CD14-positive monocyte (primary cell): Measurements from ENCODE around the gene NCAM1. TPM values are rescaled to one million over a fixed set of nuclear protein-coding genes. Genes with fewer than 3 reads are reported as not detected.
A peak's percentile ranks its signal among the peaks of the same experiment; 100 is the strongest.

ENCODE experiments used
- DNase-seq, 3 donors: peaks; one replicate each; pipeline ENCODE4 v3.0.0-alpha.2; 2011 to 2022
- H2AFZ ChIP-seq: 2 replicates; pipeline ENCODE4 v1.6.0; 2012; ENCODE audit warnings: mild to moderate bottlenecking, low read depth, low read length, inconsistent platforms; ENCODE audit not compliant: insufficient read depth, poor library complexity, severe bottlenecking
- H3K27ac ChIP-seq, 2 donors: 1 replicate in 1 of 2; 2 replicates in 1 of 2; pipeline ENCODE4 v1.5.1; 2012 to 2013; ENCODE audit warnings: low read length in 2 of 2, control low read depth in 1 of 2, inconsistent platforms in 1 of 2, low read depth in 1 of 2, mild to moderate bottlenecking in 1 of 2
- H3K27me3 ChIP-seq, 2 donors: one replicate each; pipeline versions ENCODE4 v1.6.0 to v1.6.1; 2011 to 2013; ENCODE audit warnings: low read length in 2 of 2; ENCODE audit not compliant: control insufficient read depth in 2 of 2, insufficient read depth in 2 of 2
- H3K36me3 ChIP-seq, 2 donors: replicated peaks in 1 of 2; 1 replicate in 1 of 2; 2 replicates in 1 of 2; pipeline versions ENCODE4 v1.5.1 to v1.6.1; 2012 to 2013; ENCODE audit warnings: low read length in 2 of 2, control low read depth in 1 of 2, inconsistent platforms in 1 of 2, mild to moderate bottlenecking in 1 of 2; ENCODE audit not compliant: insufficient read depth in 2 of 2, control insufficient read depth in 1 of 2
- H3K4me1 ChIP-seq, 2 donors: 1 replicate in 1 of 2; 2 replicates in 1 of 2; pipeline versions ENCODE4 v1.5.1 to v1.6.1; 2012 to 2013; ENCODE audit warnings: low read length in 2 of 2, control low read depth in 1 of 2, inconsistent platforms in 1 of 2, mild to moderate bottlenecking in 1 of 2, moderate library complexity in 1 of 2; ENCODE audit not compliant: insufficient read depth in 2 of 2, control insufficient read depth in 1 of 2
- H3K4me2 ChIP-seq: replicated peaks from 2 replicates; pipeline ENCODE3; 2012; ENCODE audit warnings: low read length, moderate library complexity, mild to moderate bottlenecking; ENCODE audit not compliant: poor library complexity, severe bottlenecking; ENCODE audit errors: extremely low read depth
- H3K4me3 ChIP-seq, 3 experiments: fragments of 200-600 bp in 1 of 3; sonication (generic) in 1 of 3; replicated peaks in 1 of 3; 1 replicate in 2 of 3; 2 replicates in 1 of 3; pipeline ENCODE4 v1.5.1; 2011 to 2013; ENCODE audit warnings: low read length in 3 of 3, mild to moderate bottlenecking in 3 of 3, control low read depth in 2 of 3, low read depth in 2 of 3, inconsistent platforms in 1 of 3, moderate library complexity in 1 of 3
- H3K79me2 ChIP-seq: 2 replicates; pipeline ENCODE4 v1.6.0; 2012; ENCODE audit warnings: mild to moderate bottlenecking, control low read depth, inconsistent platforms, low read length, moderate library complexity; ENCODE audit not compliant: insufficient read depth
- H3K9ac ChIP-seq: 2 replicates; pipeline ENCODE4 v1.6.0; 2017; ENCODE audit warnings: low read length, mild to moderate bottlenecking; ENCODE audit not compliant: insufficient read depth, poor library complexity, severe bottlenecking
- H3K9me3 ChIP-seq, 2 donors: replicated peaks in 1 of 2; 1 replicate in 1 of 2; 2 replicates in 1 of 2; pipeline versions ENCODE4 v1.5.1 to v1.6.1; 2012 to 2013; ENCODE audit warnings: low read length in 2 of 2, control low read depth in 1 of 2; ENCODE audit not compliant: control insufficient read depth in 1 of 2, insufficient read depth in 1 of 2
- H4K20me1 ChIP-seq: 2 replicates; pipeline ENCODE4 v1.6.0; 2012; ENCODE audit warnings: mild to moderate bottlenecking, low read length, control low read depth, moderate library complexity; ENCODE audit not compliant: insufficient read depth
- H3K27ac Mint-ChIP-seq, 7 donors: one replicate each; pipeline ENCODE4 v1.8.0; 2020; ENCODE audit warnings: mild to moderate bottlenecking in 7 of 7, mixed read lengths in 7 of 7, moderate library complexity in 6 of 7, inconsistent platforms in 2 of 7
- H3K27me3 Mint-ChIP-seq, 3 donors: one replicate each; pipeline ENCODE4 v1.8.0; 2021 to 2022; ENCODE audit warnings: low read depth in 3 of 3, mild to moderate bottlenecking in 3 of 3, mixed read lengths in 3 of 3, moderate library complexity in 3 of 3, inconsistent platforms in 1 of 3
- H3K36me3 Mint-ChIP-seq, 2 donors: one replicate each; pipeline ENCODE4 v1.8.0; 2020; ENCODE audit warnings: mixed read lengths in 2 of 2, inconsistent platforms in 1 of 2, mild to moderate bottlenecking in 1 of 2
- H3K4me1 Mint-ChIP-seq: one replicate; pipeline ENCODE4 v1.8.0; 2020; ENCODE audit warnings: mild to moderate bottlenecking, mixed read lengths
- H3K4me3 Mint-ChIP-seq, 2 donors: one replicate each; pipeline ENCODE4 v1.8.0; 2020; ENCODE audit warnings: mild to moderate bottlenecking in 2 of 2, mixed read lengths in 2 of 2, moderate library complexity in 1 of 2
- H3K9me3 Mint-ChIP-seq, 7 donors: one replicate each; pipeline ENCODE4 v1.8.0; 2020 to 2022; ENCODE audit warnings: mixed read lengths in 7 of 7, mild to moderate bottlenecking in 6 of 7, moderate library complexity in 6 of 7, inconsistent platforms in 2 of 7
- CTCF ChIP-seq: fragments of 200-600 bp; IDR thresholded peaks from one replicate; pipeline ENCODE4 v1.8.0; 2022; ENCODE audit warnings: antibody characterized with exemption, mild to moderate bottlenecking
- WGBS: methylation state at CpG from one replicate; pipeline ENCODE4 v1.1.5; 2013; ENCODE audit warnings: missing lambda C conversion rate; ENCODE audit not compliant: insufficient coverage; 5-methylcytosine and 5-hydroxymethylcytosine counted together
- intact Hi-C, 2 donors: fragments of 100-400 bp; cut with micrococcal nuclease; formaldehyde crosslinking; loops; one replicate each; pipeline versions ENCODE4 v1.15.0 to v1.15.1; 2023
- polyA plus RNA-seq, 3 donors: library from polyadenylated mRNA; depleted of rRNA in 1 of 3; unstranded in 2 of 3; stranded (reverse) in 1 of 3; fragments of 300-500 nt in 2 of 3; fragments of >200 nt in 1 of 3; fragmentation: Illumina TruSeq in 2 of 3; gene quantifications; 1 replicate in 2 of 3; 2 replicates in 1 of 3; pipeline ENCODE4 v1.2.3, GENCODE V29; 2012 to 2021

The NCAM1 gene
- polyA plus RNA-seq, 3 donors, result 0.65 to 0.69 TPM; not detected in 1

- H3K27ac ChIP-seq, result no peak overlapping the region
- H3K27me3 Mint-ChIP-seq, result peaks cover 8 to 28% (median 18%) of the 10 kb centered on the region in 3 donors
- no peak overlapping the region for H3K4me3 ChIP-seq
- no peak for DNase-seq
- WGBS, result 61% methylated on average over 3 of the region's 5 CpGs
- H3K9me3 Mint-ChIP-seq, result peaks cover 0 to 5% (median 0%) of the 10 kb centered on the region in 7 donors
- no peaks in the 10 kb centered on the region for H3K36me3 ChIP-seq
- peaks cover 17% of the 10 kb centered on the region for H3K4me1 Mint-ChIP-seq
- H2AFZ ChIP-seq, result no peak overlapping the region
- intact Hi-C loops, result no loop called here
- no peaks in the 10 kb centered on the region for H3K9me3 ChIP-seq
- no peaks in the 10 kb centered on the region for H4K20me1 ChIP-seq
- no peaks in the 10 kb centered on the region for H3K79me2 ChIP-seq
- peaks cover 17% of the 10 kb centered on the region in 2 donors for H3K4me1 ChIP-seq
- no peaks in the 10 kb centered on the region for H3K36me3 Mint-ChIP-seq
- H3K27ac Mint-ChIP-seq, result no peak overlapping the region
- H3K27me3 ChIP-seq, result peaks cover 6% of the 10 kb centered on the region in 2 donors
- H3K4me2 ChIP-seq, result no peak overlapping the region
- TF ChIP-seq CTCF, result no peak
- H3K4me3 Mint-ChIP-seq, result no peak overlapping the region
- H3K9ac ChIP-seq, result no peak overlapping the region
These were observed 238.6 kb downstream of the NCAM1 start for GRCh38 chr11:113199866-113200265.

GRCh38 chr11:113201054-113201818 is 240.0 kb downstream of the NCAM1 start:
- Histone ChIP-seq H3K79me2 (no peaks in the 10 kb centered on the region), H3K27ac (no peak overlapping the region), H3K9ac (no peak overlapping the region), H4K20me1 (no peaks in the 10 kb centered on the region), H3K4me3 (no peak overlapping the region), H3K36me3 (no peaks in the 10 kb centered on the region), H3K27me3 (peaks cover 6% of the 10 kb centered on the region in 2 donors), H2AFZ (no peak overlapping the region), H3K4me1 (peaks cover 18 to 20% of the 10 kb centered on the region in 2 donors), H3K9me3 (no peaks in the 10 kb centered on the region), H3K4me2 (no peak overlapping the region)
- Mint-ChIP-seq H3K27me3 (peaks cover 8 to 22% (median 18%) of the 10 kb centered on the region in 3 donors), H3K4me3 (no peak overlapping the region), H3K4me1 (peaks cover 22% of the 10 kb centered on the region), H3K9me3 (peaks cover 0 to 5% (median 0%) of the 10 kb centered on the region in 7 donors), H3K36me3 (no peaks in the 10 kb centered on the region), H3K27ac (peak overlapping the region in 1 of 7 donors; percentile 30)
- no peak for TF ChIP-seq CTCF
- 93% methylated on average over 6 of the region's 12 CpGs for whole genome bisulfite sequencing
- intact Hi-C loops, result no loop called here
- no peak for DNase-seq
